Karpas-422 (cell line): ENCODE results near the gene MEIG1. TPM values are rescaled to one million over a fixed set of nuclear protein-coding genes. Genes with fewer than 3 reads are reported as not detected.
"Not testable (repeated sequence)": the region's sequence is repeated elsewhere in the genome, so short reads cannot be mapped to it uniquely, and the experiment has no call there.

Experiments used
- DNase-seq: peaks from one replicate; pipeline ENCODE4 v3.0.0-alpha.2; 2015
- H2AFZ ChIP-seq: fragments of 200-600 bp; sonication (generic); 2 replicates; pipeline ENCODE4 v1.6.1; 2014; ENCODE audit warnings: antibody characterized with exemption, low read length, mixed read lengths
- H3K27ac ChIP-seq: fragments of 200-600 bp; sonication (generic); 2 replicates; pipeline ENCODE4 v1.5.1; 2014; ENCODE audit warnings: mild to moderate bottlenecking, low read length, moderate library complexity
- H3K27me3 ChIP-seq: fragments of 200-600 bp; sonication (generic); 2 replicates; pipeline ENCODE4 v1.6.1; 2014; ENCODE audit warnings: low read length, mixed read lengths
- H3K36me3 ChIP-seq: fragments of 200-600 bp; sonication (generic); 2 replicates; pipeline ENCODE4 v1.6.1; 2014; ENCODE audit warnings: low read length, mixed read lengths; ENCODE audit not compliant: insufficient read depth
- H3K4me1 ChIP-seq: fragments of 200-600 bp; sonication (generic); 2 replicates; pipeline ENCODE4 v1.6.1; 2014; ENCODE audit warnings: mild to moderate bottlenecking, low read length, mixed read lengths
- H3K4me2 ChIP-seq: fragments of 200-600 bp; sonication (generic); 2 replicates; pipeline ENCODE4 v1.6.1; 2014; ENCODE audit warnings: low read length, low read depth, mild to moderate bottlenecking; ENCODE audit not compliant: poor library complexity, severe bottlenecking
- H3K4me3 ChIP-seq: fragments of 200-600 bp; sonication (generic); 2 replicates; pipeline ENCODE4 v1.5.1; 2014; ENCODE audit warnings: mild to moderate bottlenecking, antibody characterized with exemption, low read length, mixed read lengths
- H3K79me2 ChIP-seq: fragments of 200-600 bp; sonication (generic); 2 replicates; pipeline ENCODE4 v1.6.1; 2014; ENCODE audit warnings: mild to moderate bottlenecking, low read length, mixed read lengths
- H3K9ac ChIP-seq: fragments of 200-600 bp; sonication (generic); 2 replicates; pipeline ENCODE4 v1.6.0; 2014; ENCODE audit warnings: low read length
- H3K9me2 ChIP-seq: fragments of 200-600 bp; sonication (generic), shearing (Covaris generic); replicated peaks from 2 replicates; pipeline ENCODE4 v1.6.0; 2014; ENCODE audit warnings: mild to moderate bottlenecking, low read length, moderate library complexity; ENCODE audit not compliant: insufficient read depth
- H3K9me3 ChIP-seq: fragments of 300-700, 200-600 bp; sonication (generic); 2 replicates; pipeline ENCODE4 v1.6.1; 2014; ENCODE audit warnings: low read length, mixed read lengths
- H4K20me1 ChIP-seq: fragments of 200-600 bp; sonication (generic); 2 replicates; pipeline ENCODE4 v1.6.1; 2014; ENCODE audit warnings: mild to moderate bottlenecking, antibody characterized with exemption, low read length, low read depth; ENCODE audit not compliant: insufficient read depth
- total RNA-seq: library from RNA; depleted of rRNA; stranded (reverse); fragments of >200 nt; shearing (Covaris generic); gene quantifications from 2 replicates; pipeline ENCODE4 v1.2.3, GENCODE V29; 2014; ENCODE audit warnings: low replicate concordance; rRNA removed

Gene MEIG1
- total RNA-seq, 1 experiment from 2014 or later = 2.6 TPM

DNA sequence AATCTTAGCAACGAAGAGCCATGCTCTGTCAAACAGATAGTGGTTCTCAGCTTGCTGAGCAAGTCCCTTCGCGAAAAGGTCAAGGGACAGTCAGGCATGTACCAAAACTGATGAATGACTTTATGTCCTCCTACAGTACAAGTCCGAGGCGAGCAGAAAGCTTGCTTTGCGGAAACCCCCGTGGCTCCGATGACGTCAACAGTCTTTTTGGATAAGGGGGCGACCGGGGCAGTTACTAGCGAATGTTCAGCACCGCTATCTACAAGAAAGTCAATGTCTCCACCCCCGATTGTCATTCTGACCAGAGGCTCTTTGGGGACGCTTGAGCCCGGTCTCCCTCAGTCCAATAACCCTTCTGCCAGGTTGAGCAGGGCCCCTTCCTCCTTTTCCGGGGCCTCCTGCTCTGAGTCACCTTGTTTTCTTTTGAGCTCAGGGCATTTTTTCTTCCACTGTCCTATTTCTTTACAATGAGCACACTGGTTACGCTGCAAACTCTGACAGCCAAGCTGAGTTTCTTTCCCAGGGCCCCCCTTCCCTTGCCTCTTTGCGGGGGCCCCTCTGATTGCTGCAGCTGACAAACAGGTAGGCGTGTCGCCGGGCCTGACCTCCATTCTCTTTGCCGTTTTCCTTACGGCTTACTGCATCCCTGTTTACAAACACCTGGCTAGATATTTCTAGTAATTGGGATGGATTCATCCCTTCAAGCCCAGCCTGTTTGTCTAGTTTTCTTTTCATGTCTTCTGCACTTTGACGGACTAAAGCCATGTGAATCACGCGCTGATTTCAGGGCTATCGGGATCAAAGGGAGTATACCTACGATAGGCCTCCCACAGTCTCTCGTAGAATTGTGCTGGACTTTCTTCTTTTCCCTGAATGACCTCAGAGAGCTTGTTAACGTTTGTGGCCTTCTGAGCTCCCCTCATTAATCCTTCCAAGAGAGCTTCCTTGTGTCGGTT is 34.6 kb downstream of the MEIG1 start:
- not testable (repeated sequence) for H3K4me1 ChIP-seq, DNase-seq, H3K27me3 ChIP-seq, H4K20me1 ChIP-seq, H2AFZ ChIP-seq, H3K9me3 ChIP-seq, H3K4me2 ChIP-seq, H3K4me3 ChIP-seq, H3K79me2 ChIP-seq, H3K36me3 ChIP-seq, H3K9me2 ChIP-seq, H3K9ac ChIP-seq, H3K27ac ChIP-seq

DNA sequence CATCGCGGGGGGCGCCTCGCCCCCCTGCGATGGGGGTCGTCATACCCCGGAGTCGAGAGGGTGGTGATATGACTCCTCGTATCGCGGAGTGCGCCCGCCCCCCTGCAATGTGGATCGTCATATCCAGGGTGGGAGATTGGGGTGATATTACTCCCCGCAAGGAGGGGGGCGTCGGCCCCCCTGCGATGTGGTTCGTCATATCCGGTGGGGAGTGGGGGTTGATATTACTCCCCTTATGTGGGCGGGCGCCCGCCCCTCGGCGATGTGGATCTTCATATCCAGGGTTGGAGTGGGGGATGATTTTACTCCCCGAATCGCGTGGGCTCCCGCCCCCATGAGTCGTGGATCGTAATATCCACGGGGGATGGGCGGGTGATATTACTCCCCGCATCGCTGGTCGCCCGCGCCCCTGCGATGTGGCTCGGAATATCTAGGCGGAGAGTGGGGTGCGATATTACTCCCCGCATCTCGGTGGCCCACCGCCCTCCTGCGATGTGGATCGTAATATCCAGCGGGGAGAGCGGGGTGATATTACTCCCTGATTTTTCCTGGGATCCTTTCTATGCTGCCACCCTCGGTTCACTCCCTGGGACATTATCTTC is 36.9 kb downstream of the MEIG1 start:
- Histone ChIP-seq H2AFZ (no peak overlapping the region), H4K20me1 (no peaks in the 10 kb centered on the region), H3K4me1 (no peaks in the 10 kb centered on the region), H3K9ac (no peak overlapping the region), H3K9me3 (no peaks in the 10 kb centered on the region), H3K9me2 (no peaks in the 10 kb centered on the region), H3K79me2 (no peaks in the 10 kb centered on the region), H3K27me3 (no peaks in the 10 kb centered on the region), H3K36me3 (no peaks in the 10 kb centered on the region), H3K4me3 (no peak overlapping the region), H3K4me2 (no peak overlapping the region), H3K27ac (no peak overlapping the region)
- no peak for DNase-seq

DNA sequence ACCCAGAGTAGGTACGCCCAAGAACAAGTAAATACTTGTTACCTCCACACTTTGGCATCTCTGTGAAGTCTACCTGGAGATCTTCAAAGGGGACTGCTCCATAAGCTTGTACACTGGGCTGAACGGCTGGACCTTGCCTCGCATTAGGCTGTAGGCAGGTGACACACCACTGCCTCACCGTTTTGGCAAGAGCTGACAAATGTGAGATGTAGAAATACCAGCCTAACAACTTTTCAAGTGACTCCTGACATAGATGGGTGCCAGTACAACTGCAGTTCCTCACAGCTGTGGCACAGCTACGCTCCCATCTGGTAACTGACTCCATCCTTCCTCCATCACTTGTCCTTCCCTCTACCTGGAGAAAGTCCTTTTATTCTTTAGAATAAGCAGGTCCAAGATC is 54.3 kb downstream of the MEIG1 start:
- not testable (repeated sequence) for H3K4me1 ChIP-seq, DNase-seq, H3K9me2 ChIP-seq, H3K79me2 ChIP-seq, H3K4me3 ChIP-seq, H3K27ac ChIP-seq, H3K9ac ChIP-seq, H3K9me3 ChIP-seq, H3K4me2 ChIP-seq, H3K36me3 ChIP-seq, H3K27me3 ChIP-seq, H2AFZ ChIP-seq, H4K20me1 ChIP-seq

DNA sequence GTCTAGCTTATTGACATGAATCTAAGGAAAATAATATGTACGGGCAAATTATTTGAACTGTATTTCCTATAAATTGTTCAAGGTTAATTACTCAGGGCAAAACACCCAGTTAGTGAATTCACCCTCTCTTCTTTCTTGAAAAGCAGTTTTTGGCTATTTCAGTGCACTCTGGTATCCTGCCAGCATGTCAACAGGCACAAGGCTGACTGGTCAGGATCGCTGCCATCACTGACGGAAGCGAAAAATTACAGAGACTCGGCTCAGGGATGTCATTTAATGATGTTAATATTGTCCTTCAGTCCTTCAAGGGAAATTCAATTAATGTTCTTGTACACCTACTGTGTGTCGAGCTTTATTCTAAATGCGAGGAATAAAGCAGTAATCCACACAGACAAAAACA is 56.3 kb downstream of the MEIG1 start:
- H4K20me1 ChIP-seq = no peaks in the 10 kb centered on the region
- no peak for DNase-seq
- no peak overlapping the region for H3K4me2 ChIP-seq
- no peaks in the 10 kb centered on the region for H3K79me2 ChIP-seq
- H3K9ac ChIP-seq = no peak overlapping the region
- no peaks in the 10 kb centered on the region for H3K27me3 ChIP-seq
- no peaks in the 10 kb centered on the region for H3K4me1 ChIP-seq
- no peaks in the 10 kb centered on the region for H3K9me2 ChIP-seq
- no peak overlapping the region for H3K27ac ChIP-seq
- no peaks in the 10 kb centered on the region for H3K9me3 ChIP-seq
- H3K4me3 ChIP-seq = no peak overlapping the region
- H3K36me3 ChIP-seq = no peaks in the 10 kb centered on the region
- H2AFZ ChIP-seq = no peak overlapping the region

DNA sequence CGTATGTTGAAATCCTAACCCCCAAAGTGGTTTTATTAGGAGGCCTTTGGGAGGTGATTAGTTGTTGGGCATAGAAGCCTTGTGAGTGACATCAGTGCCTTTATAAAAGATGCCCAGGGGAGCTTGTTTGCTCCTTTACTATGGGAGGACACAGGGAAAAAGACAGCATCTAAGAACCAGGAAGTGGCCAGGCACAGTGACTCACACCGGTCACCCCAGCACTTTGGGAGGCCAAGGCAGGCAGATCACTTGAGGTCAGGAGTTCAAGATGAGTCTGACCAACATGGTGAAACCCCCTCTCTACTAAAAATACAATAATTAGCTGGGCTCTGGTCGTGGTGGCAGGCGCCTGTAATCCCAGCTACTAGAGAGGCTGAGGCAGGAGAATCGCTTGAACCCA is 61.8 kb downstream of the MEIG1 start:
- not testable (repeated sequence) for DNase-seq, H3K4me1 ChIP-seq

More for the DNA sequence above, 61.8 kb downstream of the MEIG1 start:
- not testable (repeated sequence) for H3K9ac ChIP-seq, H3K4me3 ChIP-seq, H3K9me3 ChIP-seq, H3K9me2 ChIP-seq, H3K36me3 ChIP-seq, H3K27ac ChIP-seq, H3K79me2 ChIP-seq, H2AFZ ChIP-seq, H3K27me3 ChIP-seq, H4K20me1 ChIP-seq, H3K4me2 ChIP-seq

Other genes starting within 250 kb of the MEIG1 start
- 110 and 158 TPM in 2 replicates for gene FAM107B, start 184.5 kb upstream of the MEIG1 start, total RNA-seq
- 1.2 and 2.2 TPM in 2 replicates for gene CDNF, start 121.4 kb upstream of the MEIG1 start, total RNA-seq
- gene HSPA14, start 121.1 kb upstream of the MEIG1 start, total RNA-seq = 34.2 and 34.8 TPM in 2 replicates
- gene MSANTD7, start 121.1 kb upstream of the MEIG1 start, total RNA-seq = 22.1 and 25.0 TPM in 2 replicates
- gene SUV39H2, start 80.5 kb upstream of the MEIG1 start, total RNA-seq = 15.7 and 23.8 TPM in 2 replicates
- 15.8 and 19.6 TPM in 2 replicates for gene DCLRE1C, start 5.3 kb upstream of the MEIG1 start, total RNA-seq
- not detected in 2 replicates for gene OLAH, start 84.6 kb downstream of the MEIG1 start, total RNA-seq
- gene ACBD7, start 129.4 kb downstream of the MEIG1 start, total RNA-seq = 0.63 and 1.3 TPM in 2 replicates
- gene RPP38, start 138.0 kb downstream of the MEIG1 start, total RNA-seq = 18.0 and 24.3 TPM in 2 replicates
- gene NMT2, start 209.3 kb downstream of the MEIG1 start, total RNA-seq = 1.6 and 2.6 TPM in 2 replicates